Ovary (tissue), 3 donors: Measurements from ENCODE around the gene EMP3.

Source experiments
- CTCF ChIP-seq, 3 donors: fragments of 450-650 bp in 2 of 3; fragments of 200-600 bp in 1 of 3; IDR thresholded peaks; one replicate each; pipeline versions ENCODE4 v1.5.1 to v1.8.0; 2016 to 2022; ENCODE audit warnings: antibody characterized with exemption in 3 of 3, mild to moderate bottlenecking in 1 of 3
- EP300 ChIP-seq: sonication (generic); formaldehyde crosslinking; IDR thresholded peaks from one replicate; pipeline ENCODE4 v1.6.1; 2017; ENCODE audit warnings: antibody characterized with exemption
- POLR2A ChIP-seq: fragments of 450-650 bp; IDR thresholded peaks from one replicate; pipeline ENCODE4 v1.6.1; 2017; ENCODE audit warnings: antibody characterized with exemption, mild to moderate bottlenecking, moderate library complexity
- donor health status: DM: no; HTN: no; CAD: no.

- TF ChIP-seq CTCF (IDR thresholded peaks at IDR 0.05) (no peak), POLR2A (no peak), EP300 (no peak)
These were observed 40.5 kb upstream of the EMP3 start for GRCh38 chr19:48284896-48285295.
